PC-3 (cell line): ENCODE measurements around the gene RTP4. TPM values are rescaled to one million over a fixed set of nuclear protein-coding genes. Genes with fewer than 3 reads are reported as not detected.

Experiments
- ATAC-seq: fragments of 200-7000 bp; cut with Tn5 transposase; 2 replicates; pipeline ENCODE4 v1.9.1; 2020; ENCODE audit warnings: mild to moderate bottlenecking, moderate library complexity
- BruUV-seq: library from RNA; stranded (reverse); fragments of 400-500 nt; replicated peaks from 2 replicates; lab custom pipeline; 2021; lab: Mats Ljungman, UMichigan
- CTCF ChIA-PET: fragments of 300-600 bp; sonication (Branson Sonifier 250); formaldehyde crosslinking; loops from one replicate; lab custom pipeline; 2022; ENCODE audit warnings: antibody characterized with exemption; lab: Charles Lee
- POLR2A ChIA-PET: fragments of 300-600 bp; sonication (Branson Sonifier 250); formaldehyde crosslinking; loops from one replicate; lab custom pipeline; 2022; ENCODE audit warnings: antibody characterized with exemption; ENCODE audit not compliant: unreplicated experiment; lab: Charles Lee
- DNase-seq: peaks from one replicate; pipeline ENCODE4 v3.0.0-alpha.2; 2015
- H2AFZ ChIP-seq: fragments of 300-600 bp; sonication (generic); 2 replicates; pipeline ENCODE4 v1.6.0; 2016; ENCODE audit warnings: antibody characterized with exemption, low read length
- H3F3A ChIP-seq: fragments of 300-600 bp; sonication (generic); one replicate; pipeline ENCODE4 v1.6.0; 2017; ENCODE audit warnings: antibody characterized with exemption, low read length, control low read depth, mild to moderate bottlenecking; ENCODE audit not compliant: unreplicated experiment
- H3K27ac ChIP-seq: fragments of 300-600 bp; sonication (generic); 2 replicates; pipeline ENCODE4 v1.5.1; 2016; ENCODE audit warnings: mild to moderate bottlenecking, low read length
- H3K27me3 ChIP-seq: fragments of 300-600 bp; sonication (generic); 2 replicates; pipeline ENCODE4 v1.6.1; 2016; ENCODE audit warnings: low read length, mixed read lengths
- H3K36me3 ChIP-seq: fragments of 300-600 bp; sonication (generic); 2 replicates; pipeline ENCODE4 v1.6.1; 2016; ENCODE audit warnings: low read depth, mixed run types, low read length, mixed read lengths
- H3K4me1 ChIP-seq: fragments of 300-600 bp; sonication (generic); 2 replicates; pipeline ENCODE4 v1.5.1; 2016; ENCODE audit warnings: low read length; ENCODE audit not compliant: insufficient read depth
- H3K4me2 ChIP-seq: fragments of 300-600 bp; sonication (generic); 2 replicates; pipeline ENCODE4 v1.6.0; 2016; ENCODE audit warnings: low read length
- H3K4me3 ChIP-seq: fragments of 300-600 bp; sonication (generic); 2 replicates; pipeline ENCODE4 v1.5.1; 2016; ENCODE audit warnings: mild to moderate bottlenecking, low read length, mixed read lengths
- H3K79me2 ChIP-seq: fragments of 300-600 bp; sonication (generic); 2 replicates; pipeline ENCODE4 v1.6.1; 2017; ENCODE audit warnings: low read length, mixed read lengths
- H3K9ac ChIP-seq: fragments of 300-600 bp; sonication (generic); 2 replicates; pipeline ENCODE4 v1.6.0; 2016; ENCODE audit warnings: mild to moderate bottlenecking, low read length
- H3K9me2 ChIP-seq: fragments of 300-600 bp; sonication (generic); replicated peaks from 2 replicates; pipeline ENCODE4 v1.6.1; 2016; ENCODE audit warnings: mixed run types, low read length, mixed read lengths
- H3K9me3 ChIP-seq: fragments of 300-600 bp; sonication (generic); 2 replicates; pipeline ENCODE4 v1.6.1; 2016; ENCODE audit warnings: low read length, mixed read lengths
- H4K20me1 ChIP-seq: fragments of 300-600 bp; sonication (generic); 2 replicates; pipeline ENCODE4 v1.6.1; 2016; ENCODE audit warnings: low read length, mixed read lengths
- EZH2 ChIP-seq: fragments of 300-600 bp; sonication (generic); IDR thresholded peaks from one replicate; pipeline ENCODE4 v1.6.1; 2017; ENCODE audit warnings: antibody characterized with exemption, mild to moderate bottlenecking, low read length; ENCODE audit not compliant: unreplicated experiment
- EZH2phosphoT487 ChIP-seq: fragments of 300-600 bp; sonication (generic); IDR thresholded peaks from 2 replicates; pipeline ENCODE4 v1.6.1; 2018; ENCODE audit warnings: mild to moderate bottlenecking, antibody characterized with exemption, low read length, borderline replicate concordance
- intact Hi-C: fragments of 100-400 bp; cut with micrococcal nuclease; formaldehyde crosslinking; loops from 2 replicates; pipeline ENCODE4 v1.9.0; 2023
- total RNA-seq: library from RNA; depleted of rRNA; stranded (reverse); fragments of >200 nt; gene quantifications from 2 replicates; pipeline ENCODE4 v1.2.3, GENCODE V29; 2014
- TF ChIP-seq, protein P1 (sequence below): fragments of 300-600 bp; sonication (generic); conservative IDR thresholded peaks from 2 replicates; pipeline ENCODE4 v1.5.1; 2017; ENCODE audit warnings: antibody characterized with exemption, low read depth, mild to moderate bottlenecking, low read length

The RTP4 gene
- total RNA-seq, 1 experiment from 2014 or later = 0.11 TPM

GRCh38 chr3:187375581-187375980, 7.4 kb downstream of the RTP4 start:
- Histone ChIP-seq H3K4me1 (no peaks in the 10 kb centered on the region), H3F3A (no peaks in the 10 kb centered on the region), H3K9me3 (no peaks in the 10 kb centered on the region), H2AFZ (no peak overlapping the region), H4K20me1 (no peaks in the 10 kb centered on the region), H3K79me2 (no peaks in the 10 kb centered on the region), H3K36me3 (no peaks in the 10 kb centered on the region), H3K9ac (no peak overlapping the region), H3K4me3 (no peak overlapping the region), H3K9me2 (no peaks in the 10 kb centered on the region), H3K27ac (no peak overlapping the region), H3K4me2 (no peak overlapping the region), H3K27me3 (peaks cover 48% of the 10 kb centered on the region)
- ATAC-seq (no peak), DNase-seq (no peak)
- TF ChIP-seq EZH2phosphoT487 (no peak), EZH2 (no peak)
- TF ChIP-seq, protein P1, sequence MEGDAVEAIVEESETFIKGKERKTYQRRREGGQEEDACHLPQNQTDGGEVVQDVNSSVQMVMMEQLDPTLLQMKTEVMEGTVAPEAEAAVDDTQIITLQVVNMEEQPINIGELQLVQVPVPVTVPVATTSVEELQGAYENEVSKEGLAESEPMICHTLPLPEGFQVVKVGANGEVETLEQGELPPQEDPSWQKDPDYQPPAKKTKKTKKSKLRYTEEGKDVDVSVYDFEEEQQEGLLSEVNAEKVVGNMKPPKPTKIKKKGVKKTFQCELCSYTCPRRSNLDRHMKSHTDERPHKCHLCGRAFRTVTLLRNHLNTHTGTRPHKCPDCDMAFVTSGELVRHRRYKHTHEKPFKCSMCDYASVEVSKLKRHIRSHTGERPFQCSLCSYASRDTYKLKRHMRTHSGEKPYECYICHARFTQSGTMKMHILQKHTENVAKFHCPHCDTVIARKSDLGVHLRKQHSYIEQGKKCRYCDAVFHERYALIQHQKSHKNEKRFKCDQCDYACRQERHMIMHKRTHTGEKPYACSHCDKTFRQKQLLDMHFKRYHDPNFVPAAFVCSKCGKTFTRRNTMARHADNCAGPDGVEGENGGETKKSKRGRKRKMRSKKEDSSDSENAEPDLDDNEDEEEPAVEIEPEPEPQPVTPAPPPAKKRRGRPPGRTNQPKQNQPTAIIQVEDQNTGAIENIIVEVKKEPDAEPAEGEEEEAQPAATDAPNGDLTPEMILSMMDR = no peak
- no TSS peak for BruUV-seq
- intact Hi-C loops = no loop called here
- ChIA-PET CTCF (no interaction called here), POLR2A (no interaction called here)

GRCh38 chr3:187377842-187378241, 9.7 kb downstream of the RTP4 start:
- Histone ChIP-seq H3K9me2 (no peaks in the 10 kb centered on the region), H3F3A (no peaks in the 10 kb centered on the region), H3K9me3 (no peaks in the 10 kb centered on the region), H3K79me2 (no peaks in the 10 kb centered on the region), H3K36me3 (no peaks in the 10 kb centered on the region), H4K20me1 (no peaks in the 10 kb centered on the region), H3K27me3 (peaks cover 55% of the 10 kb centered on the region), H3K9ac (no peak overlapping the region), H3K4me3 (no peak overlapping the region), H2AFZ (no peak overlapping the region), H3K4me1 (no peaks in the 10 kb centered on the region), H3K4me2 (no peak overlapping the region), H3K27ac (no peak overlapping the region)
- no peak for ATAC-seq
- DNase-seq = no peak
- ChIA-PET POLR2A (no interaction called here), CTCF (no interaction called here)
- no TSS peak for BruUV-seq
- intact Hi-C loops = no loop called here
- TF ChIP-seq, protein P1 = no peak
- TF ChIP-seq EZH2phosphoT487 (no peak), EZH2 (no peak)

DNA sequence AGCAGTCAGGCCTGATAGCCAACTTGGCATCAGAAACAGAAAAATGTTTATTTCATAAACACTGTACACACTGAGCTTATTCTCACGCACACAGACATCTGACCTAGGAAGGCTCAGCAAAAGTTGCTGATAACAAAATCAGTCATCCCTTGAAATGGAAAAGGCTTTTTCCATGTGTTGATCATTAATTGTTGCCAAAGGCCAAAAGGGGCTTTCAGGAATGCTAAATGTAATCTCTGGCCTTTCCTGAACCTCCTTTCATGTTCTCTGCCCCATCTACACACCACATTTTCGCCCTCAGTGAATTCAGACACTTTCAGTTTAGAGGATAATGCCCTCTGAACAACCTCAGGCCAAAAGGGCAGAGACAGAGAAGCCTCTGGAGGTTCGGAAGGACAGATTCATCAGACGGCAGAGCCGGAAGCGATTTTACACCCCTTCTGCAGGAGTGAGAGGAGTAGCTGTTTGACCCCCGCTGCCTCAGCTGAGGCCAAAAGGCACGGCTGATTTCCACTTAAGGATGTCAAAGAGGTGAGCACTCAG, 14.5 kb downstream of the RTP4 start:
- POLR2A ChIA-PET = no interaction called here
- H3K9me2 ChIP-seq = no peaks in the 10 kb centered on the region
- no peak overlapping the region for H3K9ac ChIP-seq
- DNase-seq (no peak), ATAC-seq (no peak)
- intact Hi-C loops = no loop called here
- H3K27ac ChIP-seq = no peak overlapping the region
- H3K36me3 ChIP-seq = no peaks in the 10 kb centered on the region
- no TSS peak for BruUV-seq
- H3K4me3 ChIP-seq = no peak overlapping the region
- H3F3A ChIP-seq = no peaks in the 10 kb centered on the region
- no peaks in the 10 kb centered on the region for H3K79me2 ChIP-seq
- no peaks in the 10 kb centered on the region for H4K20me1 ChIP-seq
- H3K9me3 ChIP-seq = no peaks in the 10 kb centered on the region
- peaks cover 68% of the 10 kb centered on the region for H3K27me3 ChIP-seq
- TF ChIP-seq EZH2phosphoT487 = no peak
- TF ChIP-seq, protein P1 = no peak
- TF ChIP-seq EZH2 = no peak
- no peaks in the 10 kb centered on the region for H3K4me1 ChIP-seq
- no peak overlapping the region for H3K4me2 ChIP-seq
- H2AFZ ChIP-seq = no peak overlapping the region
- CTCF ChIA-PET = no interaction called here
